Heart left ventricle (tissue), 13 donors: ENCODE results near the gene VWDE.

ENCODE experiments used
- POLR2A ChIP-seq, 2 donors: fragments of 450-650 bp; IDR thresholded peaks; one replicate each; pipeline ENCODE4 v1.6.1; 2017; ENCODE audit warnings: antibody characterized with exemption in 2 of 2, mild to moderate bottlenecking in 2 of 2, moderate library complexity in 2 of 2
- TF ChIP-seq, protein P1 (sequence below), 12 donors: fragments of 200-600 bp; sonication (generic) in 4 of 12; IDR thresholded peaks; one replicate each; pipeline versions ENCODE4 v1.5.0 to v1.8.0; 2018 to 2022; ENCODE audit warnings: antibody characterized with exemption in 12 of 12, mild to moderate bottlenecking in 5 of 12
- donor health status: ischemic (EF 13 %, LVEDD 7.1; RV severe dilation, severe dysfunction).
- donor health status: DM: no; HTN: yes; CAD: no.
- donor health status: DM: no; HTN: no; CAD: no.
- donor health status: ischemic (EF 25% LVEDD 6.9; RV normal size, moderate dysfunction).
- donor health status: ischemic (EF 25% LVEDD 5.7; RV mildly dilated, moderate dysfunction).
- donor health status: ischemic (EF 35%, LVEDD 5.7; RV mildly dilated, moderate dysfunction).
- donor health status: nonischemic (EF 11% LVEDD 7.7; RV severe dilation, severe dysfunction).
- donor health status: DM: yes; HTN: yes; CAD: no.
- donor health status: PGD.
- donor health status: ischemic (EF 29% LVEDD 5.4; RV normal size, mild dysfunction).
- donor health status: nonischemic (EF 23%, LVEDD 6.1; RV moderate dilation, normal function).

DNA sequence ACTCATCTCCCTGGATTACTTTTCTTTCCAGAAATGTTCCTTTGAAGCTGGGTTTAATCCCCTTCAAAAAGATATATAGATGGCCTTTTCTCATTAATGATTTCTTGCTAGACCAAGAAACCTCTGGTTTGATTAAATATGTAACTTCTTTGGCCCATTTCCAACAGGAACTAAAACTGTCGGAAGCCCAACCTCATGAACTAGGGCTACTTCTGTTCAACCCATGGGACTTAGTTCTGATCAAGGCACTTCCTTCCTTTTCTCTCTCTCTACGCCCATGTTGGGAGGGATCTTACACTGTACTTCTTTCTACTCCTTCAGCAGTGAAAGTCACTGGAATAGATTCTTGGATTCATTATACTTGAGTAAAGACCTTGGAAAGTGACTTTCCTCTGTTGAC lies 109.0 kb downstream of the VWDE start:
- TF ChIP-seq, protein P1, sequence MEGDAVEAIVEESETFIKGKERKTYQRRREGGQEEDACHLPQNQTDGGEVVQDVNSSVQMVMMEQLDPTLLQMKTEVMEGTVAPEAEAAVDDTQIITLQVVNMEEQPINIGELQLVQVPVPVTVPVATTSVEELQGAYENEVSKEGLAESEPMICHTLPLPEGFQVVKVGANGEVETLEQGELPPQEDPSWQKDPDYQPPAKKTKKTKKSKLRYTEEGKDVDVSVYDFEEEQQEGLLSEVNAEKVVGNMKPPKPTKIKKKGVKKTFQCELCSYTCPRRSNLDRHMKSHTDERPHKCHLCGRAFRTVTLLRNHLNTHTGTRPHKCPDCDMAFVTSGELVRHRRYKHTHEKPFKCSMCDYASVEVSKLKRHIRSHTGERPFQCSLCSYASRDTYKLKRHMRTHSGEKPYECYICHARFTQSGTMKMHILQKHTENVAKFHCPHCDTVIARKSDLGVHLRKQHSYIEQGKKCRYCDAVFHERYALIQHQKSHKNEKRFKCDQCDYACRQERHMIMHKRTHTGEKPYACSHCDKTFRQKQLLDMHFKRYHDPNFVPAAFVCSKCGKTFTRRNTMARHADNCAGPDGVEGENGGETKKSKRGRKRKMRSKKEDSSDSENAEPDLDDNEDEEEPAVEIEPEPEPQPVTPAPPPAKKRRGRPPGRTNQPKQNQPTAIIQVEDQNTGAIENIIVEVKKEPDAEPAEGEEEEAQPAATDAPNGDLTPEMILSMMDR (IDR thresholded peaks at IDR 0.05) = no peak
- no peak for TF ChIP-seq POLR2A (IDR thresholded peaks at IDR 0.05)
